NCI-H1930 (cell line): ENCODE results near the gene COL17A1.

Experiments used
- DNase-seq, 2 experiments: peaks; one replicate each; lab custom pipeline; 2025; lab: John Stamatoyannopoulos, UW

COL17A1 gene

GRCh38 chr10:103990121-103990520, 95.6 kb downstream of the COL17A1 start:
- no peak for DNase-seq

- DNase-seq: no peak
Observed at GRCh38 chr10:103986360-103986759, 99.3 kb downstream of the COL17A1 start.

GRCh38 chr10:103985726-103986125, 100.0 kb downstream of the COL17A1 start:
- DNase-seq: no peak

- DNase-seq: no peak
Observed at GRCh38 chr10:103983367-103983911, 102.2 kb downstream of the COL17A1 start.

GRCh38 chr10:103982639-103983038, 103.0 kb downstream of the COL17A1 start:
- DNase-seq: no peak
